Measurements from ENCODE around the gene NEDD4L. TPM values are rescaled to one million over a fixed set of nuclear protein-coding genes. Genes with fewer than 3 reads are reported as not detected.

NEDD4L gene
- total and polyA plus RNA-seq, 2 donors (not counting 1 experiment from before 2014, with no cell fraction given) = 10.3 to 25.7 TPM

- intact Hi-C loops (cut with micrococcal nuclease) = no loop called here
- Mint-ChIP-seq H3K4me1 (peaks cover 12% of the 10 kb centered on the region), H3K27ac (no peak overlapping the region), H3K4me3 (no peak overlapping the region), H3K27me3 (no peaks in the 10 kb centered on the region), H3K9me3 (ENCODE audit: insufficient read depth) (peaks cover 2% of the 10 kb centered on the region)
- Histone ChIP-seq H2AFZ (ENCODE audit: insufficient read depth, low read depth, low read length, poor library complexity, severe bottlenecking) (no peak overlapping the region), H3K4me3 (ENCODE audit: control extremely low read depth in 1 of 5, extremely low read depth in 1 of 5, insufficient read depth in 1 of 5, low read depth in 2 of 5, low read length in 4 of 5) (no peak overlapping the region), H3K27ac (ENCODE audit: low read length in 2 of 2) (no peak overlapping the region), H3K9me3 (ENCODE audit: control extremely low read depth in 1 of 3, control insufficient read depth in 2 of 3, insufficient read depth in 1 of 3, low read length in 2 of 3) (peaks cover 0 to 2% (median 0%) of the 10 kb centered on the region in 3 donors), H3K4me1 (ENCODE audit: control insufficient read depth in 2 of 2, insufficient read depth in 2 of 2, low read length in 2 of 2) (no peaks in the 10 kb centered on the region), H4K20me1 (ENCODE audit: control insufficient read depth, insufficient read depth, low read length, poor library complexity, severe bottlenecking) (no peaks in the 10 kb centered on the region), H3K27me3 (replicated peaks in 1 of 4; ENCODE audit: control extremely low read depth in 1 of 4, control insufficient read depth in 3 of 4, insufficient read depth in 4 of 4, low read length in 3 of 4) (no peaks in the 10 kb centered on the region), H3K36me3 (replicated peaks in 1 of 2; ENCODE audit: control extremely low read depth in 1 of 2, control insufficient read depth in 1 of 2, extremely low read depth in 1 of 2, insufficient read depth in 2 of 2, low read length in 1 of 2) (no peaks in the 10 kb centered on the region), H3K9ac (ENCODE audit: low read length) (no peak overlapping the region), H3K4me2 (replicated peaks; ENCODE audit: low read depth, low read length, poor library complexity, severe bottlenecking) (no peak overlapping the region), H3K79me2 (ENCODE audit: control insufficient read depth, insufficient read depth, low read length) (no peaks in the 10 kb centered on the region)
- no peak for ATAC-seq (ENCODE audit: low read depth)
- POLR2A ChIA-PET = interaction anchor here (0.7 kb wide), 1 partner anchor 637 kb away, joined by 3 read pairs; no protein-coding TSS in a partner anchor
- DNase-seq = no peak
- CTCF ChIA-PET = interaction anchor here (1.0 kb wide), 1 partner anchor 53 kb away, joined by 3 read pairs; no protein-coding TSS in a partner anchor
- no peak for TF ChIP-seq CTCF (IDR thresholded peaks at IDR 0.05)
- no peak for TF ChIP-seq EZH2 (IDR thresholded peaks at IDR 0.05; ENCODE audit: borderline replicate concordance, insufficient read depth, low read depth, low read length, poor library complexity, severe bottlenecking)
- 100% methylated on average over 1 of the region's 2 CpGs for WGBS (ENCODE audit: insufficient coverage)
Observed at GRCh38 chr18:58234359-58234741, 190.3 kb downstream of the NEDD4L start.

GRCh38 chr18:58235001-58235436 lies 191.0 kb downstream of the NEDD4L start:
- WGBS (ENCODE audit: insufficient coverage) = 95% methylated on average over 8 of the region's 9 CpGs
- Histone ChIP-seq H3K79me2 (ENCODE audit: control insufficient read depth, insufficient read depth, low read length) (no peaks in the 10 kb centered on the region), H3K27ac (ENCODE audit: low read length in 2 of 2) (no peak overlapping the region), H3K9me3 (ENCODE audit: control extremely low read depth in 1 of 3, control insufficient read depth in 2 of 3, insufficient read depth in 1 of 3, low read length in 2 of 3) (peaks cover 0 to 2% (median 0%) of the 10 kb centered on the region in 3 donors), H3K9ac (ENCODE audit: low read length) (no peak overlapping the region), H3K4me1 (ENCODE audit: control insufficient read depth in 2 of 2, insufficient read depth in 2 of 2, low read length in 2 of 2) (no peaks in the 10 kb centered on the region), H4K20me1 (ENCODE audit: control insufficient read depth, insufficient read depth, low read length, poor library complexity, severe bottlenecking) (no peaks in the 10 kb centered on the region), H3K27me3 (replicated peaks in 1 of 4; ENCODE audit: control extremely low read depth in 1 of 4, control insufficient read depth in 3 of 4, insufficient read depth in 4 of 4, low read length in 3 of 4) (no peaks in the 10 kb centered on the region), H3K4me3 (ENCODE audit: control extremely low read depth in 1 of 5, extremely low read depth in 1 of 5, insufficient read depth in 1 of 5, low read depth in 2 of 5, low read length in 4 of 5) (no peak overlapping the region), H2AFZ (ENCODE audit: insufficient read depth, low read depth, low read length, poor library complexity, severe bottlenecking) (no peak overlapping the region), H3K36me3 (replicated peaks in 1 of 2; ENCODE audit: control extremely low read depth in 1 of 2, control insufficient read depth in 1 of 2, extremely low read depth in 1 of 2, insufficient read depth in 2 of 2, low read length in 1 of 2) (no peaks in the 10 kb centered on the region), H3K4me2 (replicated peaks; ENCODE audit: low read depth, low read length, poor library complexity, severe bottlenecking) (no peak overlapping the region)
- Mint-ChIP-seq H3K27me3 (no peaks in the 10 kb centered on the region), H3K27ac (no peak overlapping the region), H3K9me3 (ENCODE audit: insufficient read depth) (peaks cover 2% of the 10 kb centered on the region), H3K4me3 (no peak overlapping the region), H3K4me1 (peaks cover 10% of the 10 kb centered on the region)
- DNase-seq = no peak
- CTCF ChIA-PET = interaction anchor here (1.0 kb wide), 1 partner anchor 54 kb away, joined by 3 read pairs; no protein-coding TSS in a partner anchor
- ATAC-seq (ENCODE audit: low read depth) = no peak
- intact Hi-C loops (cut with micrococcal nuclease) = no loop called here
- TF ChIP-seq EZH2 (IDR thresholded peaks at IDR 0.05; ENCODE audit: borderline replicate concordance, insufficient read depth, low read depth, low read length, poor library complexity, severe bottlenecking) (no peak), CTCF (IDR thresholded peaks at IDR 0.05) (no peak)
- POLR2A ChIA-PET = interaction anchor here (0.7 kb wide), 1 partner anchor 636 kb away, joined by 3 read pairs; no protein-coding TSS in a partner anchor

All from B cell (primary cell).